ENCODE data around the gene CERS5.
"Not testable (repeated sequence)": the region's sequence is repeated elsewhere in the genome, so short reads cannot be mapped to it uniquely, and the experiment has no call there.

Gene CERS5

GRCh38 chr12:50102646-50103309 is 64.4 kb downstream of the CERS5 start:
- no peak for DNase-seq

GRCh38 chr12:50102131-50102531 is 65.0 kb downstream of the CERS5 start:
- DNase-seq (no peak), ATAC-seq (no peak)

More at GRCh38 chr12:50102646-50103309, 64.4 kb downstream of the CERS5 start:
- ATAC-seq: no peak

GRCh38 chr12:50101663-50102062 is 65.5 kb downstream of the CERS5 start:
- ATAC-seq (no peak), DNase-seq (no peak)

GRCh38 chr12:50100561-50100960 is 66.6 kb downstream of the CERS5 start:
- no peak for DNase-seq
- no peak for ATAC-seq

GRCh38 chr12:50099302-50100008 is 67.7 kb downstream of the CERS5 start:
- DNase-seq: no peak
- ATAC-seq: no peak

GRCh38 chr12:50097952-50098351 is 69.2 kb downstream of the CERS5 start:
- DNase-seq (no peak), ATAC-seq (no peak)

GRCh38 chr12:50090391-50090790 is 76.8 kb downstream of the CERS5 start:
- no peak for ATAC-seq

GRCh38 chr12:50089730-50090129 is 77.4 kb downstream of the CERS5 start:
- ATAC-seq (no peak), DNase-seq (no peak)

More at GRCh38 chr12:50090391-50090790, 76.8 kb downstream of the CERS5 start:
- DNase-seq: no peak

GRCh38 chr12:50088577-50089335 is 78.4 kb downstream of the CERS5 start:
- ATAC-seq (peak; percentile 30), DNase-seq (peak; percentile 62)

GRCh38 chr12:50087995-50088394 is 79.2 kb downstream of the CERS5 start:
- DNase-seq (no peak), ATAC-seq (no peak)

- DNase-seq: no peak
Observed at GRCh38 chr12:50087151-50087550, 80.0 kb downstream of the CERS5 start.

GRCh38 chr12:50086148-50086547 is 81.0 kb downstream of the CERS5 start:
- ATAC-seq: no peak

More at GRCh38 chr12:50087151-50087550, 80.0 kb downstream of the CERS5 start:
- no peak for ATAC-seq

GRCh38 chr12:50085615-50086072 is 81.5 kb downstream of the CERS5 start:
- no peak for DNase-seq
- peak; percentile 1 for ATAC-seq

More at GRCh38 chr12:50086148-50086547, 81.0 kb downstream of the CERS5 start:
- DNase-seq: no peak

GRCh38 chr12:50084775-50085614 is 82.2 kb downstream of the CERS5 start, which contains the start of gene SMARCD1:
SMARCD1 (plus strand) TSS chr12:50085342; CDS start chr12:50085370, 28 bp downstream.
- ATAC-seq: peak; percentile 95

GRCh38 chr12:50084409-50084774 is 82.8 kb downstream of the CERS5 start:
- ATAC-seq, DNase-seq: not testable (repeated sequence)

More at GRCh38 chr12:50084775-50085614, 82.2 kb downstream of the CERS5 start, which contains the start of gene SMARCD1:
- DNase-seq: peak; percentile 90

GRCh38 chr12:50083301-50083700 is 83.9 kb downstream of the CERS5 start:
- DNase-seq (no peak), ATAC-seq (no peak)

- no peak for DNase-seq
- ATAC-seq: peak; percentile 13
Observed at GRCh38 chr12:50082644-50083043, 84.5 kb downstream of the CERS5 start.

GRCh38 chr12:50081096-50081808 is 85.9 kb downstream of the CERS5 start:
- ATAC-seq (no peak), DNase-seq (no peak)

- ATAC-seq: no peak
- DNase-seq: no peak
Observed at GRCh38 chr12:50079771-50080170, 87.4 kb downstream of the CERS5 start.
